H9 (cell line): ENCODE measurements around the gene ENPP1. TPM values are rescaled to one million over a fixed set of nuclear protein-coding genes. Genes with fewer than 3 reads are reported as not detected.

Experiments
- DNase-seq: peaks from one replicate; pipeline ENCODE4 v3.0.0-alpha.2; 2017
- H2AFZ ChIP-seq: one replicate; pipeline ENCODE4 v1.6.1; 2013; ENCODE audit warnings: mild to moderate bottlenecking, low read length, control low read depth, moderate library complexity
- H2AK5ac ChIP-seq: 2 replicates; pipeline ENCODE4 v1.6.1; 2013; ENCODE audit warnings: low read length, control low read depth, mixed read lengths; ENCODE audit not compliant: insufficient read length
- H2BK120ac ChIP-seq: one replicate; pipeline ENCODE4 v1.6.1; 2013; ENCODE audit warnings: low read depth, mild to moderate bottlenecking, low read length, control low read depth, inconsistent platforms; ENCODE audit not compliant: poor library complexity, severe bottlenecking
- H2BK12ac ChIP-seq: 2 replicates; pipeline ENCODE4 v1.6.1; 2013; ENCODE audit warnings: low read length, control low read depth, mixed read lengths, low read depth; ENCODE audit not compliant: insufficient read length
- H2BK15ac ChIP-seq: 2 replicates; pipeline ENCODE4 v1.6.1; 2013; ENCODE audit warnings: low read depth, low read length, control low read depth
- H2BK20ac ChIP-seq: one replicate; pipeline ENCODE4 v1.6.1; 2013; ENCODE audit warnings: low read depth, mild to moderate bottlenecking, low read length, control low read depth, inconsistent platforms; ENCODE audit not compliant: poor library complexity, severe bottlenecking
- H2BK5ac ChIP-seq: 2 replicates; pipeline ENCODE4 v1.6.1; 2013; ENCODE audit warnings: low read length, control low read depth, mixed read lengths; ENCODE audit not compliant: insufficient read length
- H3K14ac ChIP-seq: 2 replicates; pipeline ENCODE4 v1.6.1; 2013; ENCODE audit warnings: low read length, control low read depth; ENCODE audit not compliant: insufficient read depth
- H3K18ac ChIP-seq: 2 replicates; pipeline ENCODE4 v1.6.1; 2013; ENCODE audit warnings: low read depth, mild to moderate bottlenecking, mixed read lengths, low read length, control low read depth; ENCODE audit not compliant: insufficient read length
- H3K23ac ChIP-seq: 2 replicates; pipeline ENCODE4 v1.6.1; 2013; ENCODE audit warnings: low read length, control low read depth, mixed read lengths, low read depth; ENCODE audit not compliant: insufficient read length
- H3K23me2 ChIP-seq: 2 replicates; pipeline ENCODE4 v1.6.1; 2013; ENCODE audit warnings: low read depth, mild to moderate bottlenecking, mixed read lengths, low read length, control low read depth; ENCODE audit not compliant: insufficient read length, poor library complexity, severe bottlenecking
- H3K27ac ChIP-seq: 2 replicates; pipeline ENCODE4 v1.5.1; 2013; ENCODE audit warnings: low read length, control low read depth, mixed read lengths, low read depth; ENCODE audit not compliant: insufficient read length
- H3K27me3 ChIP-seq: 2 replicates; pipeline ENCODE4 v1.6.1; 2013; ENCODE audit warnings: low read length, control low read depth, inconsistent platforms; ENCODE audit not compliant: insufficient read depth
- H3K4ac ChIP-seq: 2 replicates; pipeline ENCODE4 v1.6.1; 2013; ENCODE audit warnings: low read depth, mild to moderate bottlenecking, control low read depth, inconsistent platforms, low read length, moderate library complexity
- H3K4me1 ChIP-seq: 2 replicates; pipeline ENCODE4 v1.6.1; 2013; ENCODE audit warnings: low read length, control low read depth, inconsistent platforms; ENCODE audit not compliant: insufficient read depth
- H3K4me2 ChIP-seq: 2 replicates; pipeline ENCODE4 v1.6.1; 2013; ENCODE audit warnings: low read length, control low read depth, mixed read lengths; ENCODE audit not compliant: insufficient read length, insufficient read depth
- H3K56ac ChIP-seq: 2 replicates; pipeline ENCODE4 v1.6.1; 2013; ENCODE audit warnings: low read depth, mild to moderate bottlenecking, mixed read lengths, low read length, control low read depth; ENCODE audit not compliant: insufficient read length
- H3K79me1 ChIP-seq: 2 replicates; pipeline ENCODE4 v1.6.1; 2013; ENCODE audit warnings: low read depth, mild to moderate bottlenecking, moderate library complexity, low read length, control low read depth, inconsistent platforms; ENCODE audit not compliant: insufficient read depth, poor library complexity, severe bottlenecking
- H3K79me2 ChIP-seq: 2 replicates; pipeline ENCODE4 v1.6.1; 2013; ENCODE audit warnings: low read length, control low read depth, inconsistent platforms; ENCODE audit not compliant: insufficient read depth
- H3K9ac ChIP-seq: 2 replicates; pipeline ENCODE4 v1.6.1; 2013; ENCODE audit warnings: low read length, control low read depth, mixed read lengths; ENCODE audit not compliant: insufficient read length; ENCODE audit errors: extremely low read depth
- H3K9me3 ChIP-seq: one replicate; pipeline ENCODE4 v1.6.1; 2013; ENCODE audit warnings: low read depth, low read length, inconsistent platforms; ENCODE audit not compliant: control insufficient read depth
- H3T11ph ChIP-seq: one replicate; pipeline ENCODE4 v1.6.1; 2013; ENCODE audit warnings: mild to moderate bottlenecking, low read length, control low read depth, inconsistent platforms
- H4K20me1 ChIP-seq: one replicate; pipeline ENCODE4 v1.6.1; 2013; ENCODE audit not compliant: control insufficient read depth, insufficient read length, insufficient read depth
- H4K5ac ChIP-seq: 2 replicates; pipeline ENCODE4 v1.6.1; 2013; ENCODE audit warnings: low read depth, mild to moderate bottlenecking, mixed read lengths, low read length, control low read depth; ENCODE audit not compliant: insufficient read length
- H4K8ac ChIP-seq: replicated peaks from 2 replicates; pipeline ENCODE4 v1.6.1; 2013; ENCODE audit warnings: low read length, control low read depth, mixed read lengths, low read depth; ENCODE audit not compliant: insufficient read length
- H4K91ac ChIP-seq: 2 replicates; pipeline ENCODE4 v1.6.1; 2013; ENCODE audit warnings: low read depth, mild to moderate bottlenecking, moderate library complexity, mixed read lengths, low read length, control low read depth; ENCODE audit not compliant: insufficient read length
- H3K27ac Mint-ChIP-seq, 3 experiments: 2 replicates in 2 of 3; 3 replicates in 1 of 3; pipeline ENCODE4 v1.8.0; 2020 to 2021; ENCODE audit warnings: mixed read lengths in 3 of 3, mild to moderate bottlenecking in 1 of 3, moderate library complexity in 1 of 3
- H3K27me3 Mint-ChIP-seq: 2 replicates; pipeline ENCODE4 v1.8.0; 2021; ENCODE audit warnings: low read depth, mild to moderate bottlenecking, moderate library complexity, mixed read lengths
- H3K36me3 Mint-ChIP-seq, 3 experiments: 2 replicates in 2 of 3; 3 replicates in 1 of 3; pipeline ENCODE4 v1.8.0; 2020 to 2021; ENCODE audit warnings: low read depth in 3 of 3, mixed read lengths in 3 of 3; ENCODE audit not compliant: insufficient read depth in 1 of 3
- H3K4me1 Mint-ChIP-seq, 2 experiments: 2 replicates each; pipeline ENCODE4 v1.8.0; 2020; ENCODE audit warnings: mixed read lengths in 2 of 2
- H3K4me3 Mint-ChIP-seq, 2 experiments: 2 replicates in 1 of 2; 3 replicates in 1 of 2; pipeline ENCODE4 v1.8.0; 2020 to 2021; ENCODE audit warnings: mild to moderate bottlenecking in 2 of 2, mixed read lengths in 2 of 2, moderate library complexity in 1 of 2
- H3K9me3 Mint-ChIP-seq, 2 experiments: 2 replicates in 1 of 2; 3 replicates in 1 of 2; pipeline ENCODE4 v1.8.0; 2020; ENCODE audit warnings: mild to moderate bottlenecking in 2 of 2, mixed read lengths in 2 of 2, moderate library complexity in 1 of 2
- CTCF ChIP-seq: fragments of 200-600 bp; sonication (generic); conservative IDR thresholded peaks from 3 replicates; pipeline ENCODE4 v1.8.0; 2021; ENCODE audit warnings: antibody characterized with exemption, mild to moderate bottlenecking
- WGBS: extraction: QIAGEN DNeasy Blood & Tissue Kit; methylation state at CpG from one replicate; pipeline ENCODE4 v1.1.7; 2013; ENCODE audit warnings: missing lambda C conversion rate, low lambda C conversion rate, mixed read lengths; ENCODE audit not compliant: insufficient read length; ENCODE audit errors: extremely low coverage; 5-methylcytosine and 5-hydroxymethylcytosine counted together
- total RNA-seq: library from RNA; stranded (reverse); gene quantifications from 2 replicates; pipeline ENCODE4 v1.2.1, GENCODE V29; 2021

ENPP1 gene
- total RNA-seq, 1 experiment from 2014 or later = 22.5 TPM

GRCh38 chr6:131776985-131777384 lies 30.8 kb upstream of the ENPP1 start:
- H2BK20ac ChIP-seq = no peak overlapping the region
- no peak overlapping the region for H3K18ac ChIP-seq
- no peaks in the 10 kb centered on the region for H3K79me2 ChIP-seq
- no peak for DNase-seq
- no peak overlapping the region for H2AFZ ChIP-seq
- no peak overlapping the region for H3K4me3 Mint-ChIP-seq
- no peak overlapping the region for H3K27ac Mint-ChIP-seq
- no peak overlapping the region for H3T11ph ChIP-seq
- H4K8ac ChIP-seq = no peak overlapping the region
- TF ChIP-seq CTCF = no peak
- H4K20me1 ChIP-seq = no peaks in the 10 kb centered on the region
- peaks cover 4 to 11% of the 10 kb centered on the region in 2 experiments; a peak in 3 of 4 replicates for H3K4me1 Mint-ChIP-seq
- H3K27me3 ChIP-seq = 0 out of 2 replicates have a peak, but pooled peaks cover 2% of the 10 kb centered on the region
- WGBS = no CpG with 5 or more reads among the region's 2 CpGs
- H2BK12ac ChIP-seq = no peak overlapping the region
- no peak overlapping the region for H3K14ac ChIP-seq
- no peaks in the 10 kb centered on the region for H3K9me3 Mint-ChIP-seq
- no peak overlapping the region for H2AK5ac ChIP-seq
- no peak overlapping the region for H2BK120ac ChIP-seq
- no peak overlapping the region for H3K4me2 ChIP-seq
- no peak overlapping the region for H3K4ac ChIP-seq
- H2BK15ac ChIP-seq = no peak overlapping the region
- H3K79me1 ChIP-seq = no peaks in the 10 kb centered on the region
- no peak overlapping the region for H4K91ac ChIP-seq
- H3K27me3 Mint-ChIP-seq = peaks cover 14% of the 10 kb centered on the region; the same call in 1 of the 2 replicates
- no peak overlapping the region for H3K23ac ChIP-seq
- H4K5ac ChIP-seq = no peak overlapping the region
- no peaks in the 10 kb centered on the region for H3K36me3 Mint-ChIP-seq
- H3K4me1 ChIP-seq = no peaks in the 10 kb centered on the region
- no peak overlapping the region for H2BK5ac ChIP-seq
- H3K27ac ChIP-seq = no peak overlapping the region
- no peak overlapping the region for H3K9ac ChIP-seq
- peaks cover 2% of the 10 kb centered on the region for H3K23me2 ChIP-seq
- no peak overlapping the region for H3K56ac ChIP-seq
- H3K9me3 ChIP-seq = no peaks in the 10 kb centered on the region
